ENCODE results near the gene XRCC4. TPM values are rescaled to one million over a fixed set of nuclear protein-coding genes. Genes with fewer than 3 reads are reported as not detected.
A peak's percentile ranks its signal among the peaks of the same experiment; 100 is the strongest.

XRCC4 gene
- total RNA-seq, 1 donor from 2014 or later, result 15.5 TPM

GRCh38 chr5:83393504-83393866, 316.1 kb downstream of the XRCC4 start:
- TF ChIP-seq CTCF (IDR thresholded peaks at IDR 0.05; ENCODE audit: insufficient read depth, low read depth, low read length), result no peak
- no peak for TF ChIP-seq EZH2 (IDR thresholded peaks at IDR 0.05; ENCODE audit: insufficient read depth, low read length)
- H3K27me3 Mint-ChIP-seq (ENCODE audit: low read depth, unreplicated experiment), result no peaks in the 10 kb centered on the region
- H3K4me2 ChIP-seq (ENCODE audit: low read length), result no peak overlapping the region
- H3K9ac ChIP-seq (ENCODE audit: low read length), result no peak overlapping the region
- H3K27ac Mint-ChIP-seq (ENCODE audit: unreplicated experiment), result no peak overlapping the region
- H3K4me3 ChIP-seq (ENCODE audit: insufficient read depth, low read depth, low read length), result no peak overlapping the region
- DNase-seq (ENCODE audit: low read depth) (no peak), FAIRE-seq (no peak)
- no peaks in the 10 kb centered on the region for H3K4me1 ChIP-seq (ENCODE audit: insufficient read depth, low read length)
- no peaks in the 10 kb centered on the region for H3K36me3 Mint-ChIP-seq (ENCODE audit: low read depth, unreplicated experiment)
- no peaks in the 10 kb centered on the region for H3K9me3 ChIP-seq (ENCODE audit: insufficient read depth, low read depth, low read length)
- H3K9me3 Mint-ChIP-seq (ENCODE audit: unreplicated experiment), result no peaks in the 10 kb centered on the region
- no peak overlapping the region for H2AFZ ChIP-seq (ENCODE audit: low read depth, low read length)
- H3K79me2 ChIP-seq (ENCODE audit: insufficient read depth, low read length), result no peaks in the 10 kb centered on the region
- peaks cover 3% of the 10 kb centered on the region for H3K4me1 Mint-ChIP-seq (ENCODE audit: low read depth, unreplicated experiment)
- no peaks in the 10 kb centered on the region for H3K27me3 ChIP-seq (ENCODE audit: insufficient read depth, low read length)
- H3K4me3 Mint-ChIP-seq (ENCODE audit: unreplicated experiment), result no peak overlapping the region
- no peaks in the 10 kb centered on the region for H4K20me1 ChIP-seq (ENCODE audit: insufficient read depth, low read length)
- H3K27ac ChIP-seq (ENCODE audit: low read depth, low read length), result no peak overlapping the region
- no peaks in the 10 kb centered on the region for H3K36me3 ChIP-seq (ENCODE audit: insufficient read depth, low read length)

GRCh38 chr5:83394190-83394589, 316.8 kb downstream of the XRCC4 start:
- Histone ChIP-seq H3K27me3 (ENCODE audit: insufficient read depth, low read length) (no peaks in the 10 kb centered on the region), H4K20me1 (ENCODE audit: insufficient read depth, low read length) (no peaks in the 10 kb centered on the region), H3K27ac (ENCODE audit: low read depth, low read length) (no peak overlapping the region), H3K9me3 (ENCODE audit: insufficient read depth, low read depth, low read length) (no peaks in the 10 kb centered on the region), H3K36me3 (ENCODE audit: insufficient read depth, low read length) (no peaks in the 10 kb centered on the region), H3K9ac (ENCODE audit: low read length) (no peak overlapping the region), H3K4me1 (ENCODE audit: insufficient read depth, low read length) (no peaks in the 10 kb centered on the region), H3K4me2 (ENCODE audit: low read length) (no peak overlapping the region), H3K79me2 (ENCODE audit: insufficient read depth, low read length) (no peaks in the 10 kb centered on the region), H2AFZ (ENCODE audit: low read depth, low read length) (no peak overlapping the region), H3K4me3 (ENCODE audit: insufficient read depth, low read depth, low read length) (no peak overlapping the region)
- Mint-ChIP-seq H3K36me3 (ENCODE audit: low read depth, unreplicated experiment) (no peaks in the 10 kb centered on the region), H3K27me3 (ENCODE audit: low read depth, unreplicated experiment) (no peaks in the 10 kb centered on the region), H3K9me3 (ENCODE audit: unreplicated experiment) (no peaks in the 10 kb centered on the region), H3K4me1 (ENCODE audit: low read depth, unreplicated experiment) (no peaks in the 10 kb centered on the region), H3K27ac (ENCODE audit: unreplicated experiment) (no peak overlapping the region), H3K4me3 (ENCODE audit: unreplicated experiment) (no peak overlapping the region)
- FAIRE-seq (no peak), DNase-seq (ENCODE audit: low read depth) (no peak)
- TF ChIP-seq CTCF (IDR thresholded peaks at IDR 0.05; ENCODE audit: insufficient read depth, low read depth, low read length) (no peak), EZH2 (IDR thresholded peaks at IDR 0.05; ENCODE audit: insufficient read depth, low read length) (no peak)

GRCh38 chr5:83396662-83397061, 319.3 kb downstream of the XRCC4 start:
- no peaks in the 10 kb centered on the region for H3K36me3 ChIP-seq (ENCODE audit: insufficient read depth, low read length)
- no peak overlapping the region for H2AFZ ChIP-seq (ENCODE audit: low read depth, low read length)
- Mint-ChIP-seq H3K4me3 (ENCODE audit: unreplicated experiment) (no peak overlapping the region), H3K4me1 (ENCODE audit: low read depth, unreplicated experiment) (peaks cover 4% of the 10 kb centered on the region), H3K27me3 (ENCODE audit: low read depth, unreplicated experiment) (no peaks in the 10 kb centered on the region), H3K36me3 (ENCODE audit: low read depth, unreplicated experiment) (no peaks in the 10 kb centered on the region), H3K27ac (ENCODE audit: unreplicated experiment) (no peak overlapping the region), H3K9me3 (ENCODE audit: unreplicated experiment) (no peaks in the 10 kb centered on the region)
- H3K4me3 ChIP-seq (ENCODE audit: insufficient read depth, low read depth, low read length), result no peak overlapping the region
- peak; percentile 47 for FAIRE-seq
- H3K9me3 ChIP-seq (ENCODE audit: insufficient read depth, low read depth, low read length), result no peaks in the 10 kb centered on the region
- no peak for DNase-seq (ENCODE audit: low read depth)
- H3K4me2 ChIP-seq (ENCODE audit: low read length), result no peak overlapping the region
- no peak overlapping the region for H3K27ac ChIP-seq (ENCODE audit: low read depth, low read length)
- no peaks in the 10 kb centered on the region for H3K27me3 ChIP-seq (ENCODE audit: insufficient read depth, low read length)
- TF ChIP-seq EZH2 (IDR thresholded peaks at IDR 0.05; ENCODE audit: insufficient read depth, low read length) (no peak), CTCF (IDR thresholded peaks at IDR 0.05; ENCODE audit: insufficient read depth, low read depth, low read length) (no peak)
- no peaks in the 10 kb centered on the region for H4K20me1 ChIP-seq (ENCODE audit: insufficient read depth, low read length)
- no peaks in the 10 kb centered on the region for H3K4me1 ChIP-seq (ENCODE audit: insufficient read depth, low read length)
- H3K79me2 ChIP-seq (ENCODE audit: insufficient read depth, low read length), result no peaks in the 10 kb centered on the region
- H3K9ac ChIP-seq (ENCODE audit: low read length), result no peak overlapping the region

Measured in astrocyte (in vitro differentiated cells and primary cell).